ENCODE data around the gene CNKSR2.

Gene CNKSR2

DNA sequence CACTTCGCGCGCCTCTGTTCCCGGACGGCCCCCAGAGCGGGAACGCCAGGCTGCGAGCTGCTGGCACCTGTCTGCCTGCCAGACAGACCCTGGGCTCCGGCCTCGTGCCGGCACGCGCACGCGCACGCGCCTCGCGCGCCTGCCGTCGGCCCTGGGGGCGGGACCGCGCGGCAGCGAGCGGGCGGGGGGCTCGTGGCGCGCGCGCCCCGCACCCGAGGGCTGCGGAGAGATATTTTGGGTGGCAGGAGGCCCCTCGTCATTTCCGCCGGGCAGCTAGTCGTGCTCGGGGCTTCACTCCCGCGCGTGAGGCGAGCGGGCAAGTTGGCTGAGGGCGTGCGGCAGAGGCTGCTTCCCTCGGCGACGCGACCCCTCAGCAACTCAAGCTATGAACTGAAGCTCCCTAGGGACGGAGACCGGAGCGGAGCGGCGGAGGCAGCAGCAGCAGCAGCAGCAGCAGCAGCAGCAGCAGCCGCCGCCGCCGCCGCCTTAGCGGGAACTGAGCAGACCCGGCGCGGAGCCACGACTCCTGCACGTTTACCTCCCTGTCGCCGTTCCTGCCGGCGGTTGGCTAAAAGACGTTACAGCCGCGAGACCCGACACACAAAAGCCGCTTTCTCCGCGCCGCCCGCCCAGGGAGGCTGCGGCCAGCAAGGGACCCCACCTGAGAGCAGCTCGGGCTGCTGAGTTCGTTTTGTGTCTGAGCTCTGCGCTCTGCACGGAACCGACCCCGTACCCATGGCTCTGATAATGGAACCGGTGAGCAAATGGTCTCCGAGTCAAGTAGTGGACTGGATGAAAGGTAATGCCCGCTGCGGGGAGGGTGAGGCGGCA is at the start of gene CNKSR2:
CNKSR2 (plus strand) TSS at position 256 of the 831 bp plus-strand sequence; CDS start at position 736, 480 bp downstream.
- H3K27ac ChIP-seq (ENCODE audit: low read length) = no peak within 1 kb of the TSS

DNA sequence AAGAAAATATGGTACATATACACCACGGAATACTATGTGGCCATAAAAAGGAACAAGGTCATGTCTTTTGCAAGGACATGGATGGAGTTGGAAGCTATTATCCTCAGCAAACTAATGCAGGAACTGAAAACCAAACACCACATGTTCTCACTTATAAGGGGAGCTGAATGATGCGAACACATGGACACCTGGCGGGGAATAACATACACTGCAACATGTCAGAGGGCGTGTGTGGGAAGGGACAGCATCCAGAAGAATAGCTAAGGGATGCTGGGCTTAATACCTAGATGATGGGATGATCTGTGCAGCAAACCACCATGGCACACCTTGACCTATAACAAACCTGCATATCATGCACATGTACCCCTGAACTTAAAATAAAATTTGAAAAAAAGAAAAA is 19.5 kb upstream of the CNKSR2 start:
- Histone ChIP-seq H3K27ac (ENCODE audit: low read length) (no peak overlapping the region), H3K4me3 (ENCODE audit: low read depth in 1 of 2, low read length in 2 of 2) (no peak overlapping the region), H3K27me3 (ENCODE audit: low read depth, low read length) (no peaks in the 10 kb centered on the region)

More for the DNA sequence above, at the start of gene CNKSR2:
- no peaks in the 10 kb centered on the region for H3K9me3 ChIP-seq (ENCODE audit: control insufficient read depth in 1 of 2, low read length in 2 of 2)
- no peaks in the 10 kb centered on the region for H3K36me3 ChIP-seq (ENCODE audit: control insufficient read depth in 1 of 2, insufficient read depth in 2 of 2, low read length in 2 of 2)
- peaks cover 0 to 9% of the 10 kb centered on the region in 2 donors for H3K4me1 ChIP-seq (ENCODE audit: control insufficient read depth in 1 of 2, insufficient read depth in 2 of 2, low read length in 2 of 2)
- peak within 1 kb of the TSS; percentile 16 to 77 for H3K4me3 ChIP-seq (ENCODE audit: low read depth in 1 of 2, low read length in 2 of 2)
- no peaks in the 10 kb centered on the region for H3K27me3 ChIP-seq (ENCODE audit: low read depth, low read length)

DNA sequence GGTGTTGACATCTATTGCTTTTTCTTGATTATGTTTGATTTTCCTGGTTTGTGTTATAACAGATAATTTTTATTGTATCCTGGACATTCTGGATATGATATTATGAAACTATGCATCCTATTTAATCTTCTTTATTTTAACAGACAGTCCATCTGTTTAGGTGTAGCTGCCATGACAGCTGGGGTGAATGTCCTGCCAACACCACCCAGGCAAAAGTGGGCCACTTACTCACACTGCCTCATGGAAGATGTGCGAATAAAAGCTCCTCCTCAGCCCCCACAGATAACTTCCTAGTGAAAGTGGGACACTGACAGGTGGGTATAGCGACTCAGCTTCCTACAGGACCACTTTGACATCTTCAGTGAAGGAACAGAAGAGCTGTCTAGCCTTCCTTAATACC is 18.4 kb upstream of the CNKSR2 start:
- Histone ChIP-seq H3K4me3 (ENCODE audit: low read depth in 1 of 2, low read length in 2 of 2) (no peak overlapping the region), H3K36me3 (ENCODE audit: control insufficient read depth in 1 of 2, insufficient read depth in 2 of 2, low read length in 2 of 2) (no peaks in the 10 kb centered on the region), H3K27me3 (ENCODE audit: low read depth, low read length) (no peaks in the 10 kb centered on the region), H3K4me1 (ENCODE audit: control insufficient read depth in 1 of 2, insufficient read depth in 2 of 2, low read length in 2 of 2) (no peaks in the 10 kb centered on the region), H3K9me3 (ENCODE audit: control insufficient read depth in 1 of 2, low read length in 2 of 2) (no peaks in the 10 kb centered on the region), H3K27ac (ENCODE audit: low read length) (no peak overlapping the region)

More for the DNA sequence above, 19.5 kb upstream of the CNKSR2 start:
- Histone ChIP-seq H3K4me1 (ENCODE audit: control insufficient read depth in 1 of 2, insufficient read depth in 2 of 2, low read length in 2 of 2) (no peaks in the 10 kb centered on the region), H3K36me3 (ENCODE audit: control insufficient read depth in 1 of 2, insufficient read depth in 2 of 2, low read length in 2 of 2) (no peaks in the 10 kb centered on the region), H3K9me3 (ENCODE audit: control insufficient read depth in 1 of 2, low read length in 2 of 2) (no peaks in the 10 kb centered on the region)

DNA sequence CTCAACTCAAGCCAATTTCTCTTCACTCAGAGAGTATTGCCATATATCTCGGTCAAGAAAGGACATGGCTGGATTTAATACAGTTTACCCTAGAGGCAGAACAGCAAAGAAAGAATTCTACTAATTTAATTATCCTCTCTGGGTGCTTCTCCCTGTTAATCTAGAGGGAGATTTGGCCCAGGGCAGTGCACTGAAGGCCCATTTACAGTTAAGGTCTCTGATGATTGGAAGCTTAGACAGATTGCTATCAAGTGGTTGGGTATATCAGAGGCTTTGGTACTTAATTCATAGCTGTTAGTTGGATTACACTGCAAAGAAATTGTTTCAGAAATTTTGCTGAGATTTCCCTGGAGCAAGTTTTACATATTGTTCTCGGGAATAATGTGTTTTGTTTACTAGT is 4.6 kb upstream of the CNKSR2 start:
- no peaks in the 10 kb centered on the region for H3K4me1 ChIP-seq (ENCODE audit: control insufficient read depth in 1 of 2, insufficient read depth in 2 of 2, low read length in 2 of 2)
- H3K36me3 ChIP-seq (ENCODE audit: control insufficient read depth in 1 of 2, insufficient read depth in 2 of 2, low read length in 2 of 2) = no peaks in the 10 kb centered on the region
- H3K27ac ChIP-seq (ENCODE audit: low read length) = no peak overlapping the region
- no peak overlapping the region for H3K4me3 ChIP-seq (ENCODE audit: low read depth in 1 of 2, low read length in 2 of 2)
- H3K27me3 ChIP-seq (ENCODE audit: low read depth, low read length) = no peaks in the 10 kb centered on the region
- H3K9me3 ChIP-seq (ENCODE audit: control insufficient read depth in 1 of 2, low read length in 2 of 2) = no peaks in the 10 kb centered on the region

DNA sequence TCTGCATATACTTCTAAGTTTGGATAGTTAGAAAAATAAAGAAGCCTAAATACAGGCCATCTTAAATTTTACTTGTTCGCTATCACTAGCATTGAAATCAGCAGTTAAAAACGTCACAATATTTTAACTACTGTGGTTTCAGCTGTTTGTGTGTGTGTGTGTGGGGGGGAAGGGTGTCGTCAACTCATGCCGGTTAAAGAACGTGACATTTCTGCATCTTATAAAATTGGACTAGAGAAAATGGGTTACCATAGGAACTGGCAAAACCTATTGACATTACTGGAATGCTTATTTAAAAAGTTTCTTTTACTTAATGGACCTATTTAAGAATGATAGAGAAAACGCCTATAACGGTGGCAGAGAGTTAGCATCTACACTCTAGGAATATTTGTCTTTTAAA is 1.2 kb upstream of the CNKSR2 start:
- H3K4me1 ChIP-seq (ENCODE audit: control insufficient read depth in 1 of 2, insufficient read depth in 2 of 2, low read length in 2 of 2) = peaks cover 0 to 9% of the 10 kb centered on the region in 2 donors
- no peaks in the 10 kb centered on the region for H3K27me3 ChIP-seq (ENCODE audit: low read depth, low read length)
- H3K9me3 ChIP-seq (ENCODE audit: control insufficient read depth in 1 of 2, low read length in 2 of 2) = no peaks in the 10 kb centered on the region
- no peak overlapping the region for H3K4me3 ChIP-seq (ENCODE audit: low read depth in 1 of 2, low read length in 2 of 2)
- H3K27ac ChIP-seq (ENCODE audit: low read length) = no peak overlapping the region
- H3K36me3 ChIP-seq (ENCODE audit: control insufficient read depth in 1 of 2, insufficient read depth in 2 of 2, low read length in 2 of 2) = no peaks in the 10 kb centered on the region

DNA sequence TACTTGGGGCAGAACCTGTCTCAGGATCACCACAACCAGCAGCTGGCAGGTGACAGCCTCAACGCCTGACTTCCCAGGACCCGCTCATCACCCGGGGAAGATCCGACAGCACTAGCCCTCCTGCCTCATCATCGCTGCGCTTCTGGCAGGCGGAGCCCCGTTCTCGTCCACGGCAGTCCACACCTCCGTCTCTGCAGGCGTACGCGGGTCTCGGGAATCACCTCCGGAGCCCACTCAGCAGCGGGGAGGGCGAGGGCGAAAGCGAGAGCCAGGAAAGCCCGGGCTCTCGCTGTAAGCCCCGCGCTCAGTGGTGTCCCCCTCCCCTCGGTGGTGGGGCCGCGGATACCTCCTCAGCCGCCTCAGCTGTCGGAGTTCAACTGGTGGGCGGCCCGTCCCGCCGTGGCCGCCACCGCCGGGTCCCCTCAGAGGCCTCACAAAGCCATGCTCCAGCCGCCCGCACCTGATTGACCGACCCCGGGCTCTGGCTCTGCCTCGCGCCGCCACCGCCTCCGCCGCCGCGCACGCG is 518 bp upstream of the CNKSR2 start:
- H3K9me3 ChIP-seq (ENCODE audit: control insufficient read depth in 1 of 2, low read length in 2 of 2) = no peaks in the 10 kb centered on the region
- H3K36me3 ChIP-seq (ENCODE audit: control insufficient read depth in 1 of 2, insufficient read depth in 2 of 2, low read length in 2 of 2) = no peaks in the 10 kb centered on the region
- no peak overlapping the region for H3K27ac ChIP-seq (ENCODE audit: low read length)
- H3K4me1 ChIP-seq (ENCODE audit: control insufficient read depth in 1 of 2, insufficient read depth in 2 of 2, low read length in 2 of 2) = peaks cover 0 to 9% of the 10 kb centered on the region in 2 donors
- peak overlapping the region; percentile 16 to 77 for H3K4me3 ChIP-seq (ENCODE audit: low read depth in 1 of 2, low read length in 2 of 2)
- no peaks in the 10 kb centered on the region for H3K27me3 ChIP-seq (ENCODE audit: low read depth, low read length)

DNA sequence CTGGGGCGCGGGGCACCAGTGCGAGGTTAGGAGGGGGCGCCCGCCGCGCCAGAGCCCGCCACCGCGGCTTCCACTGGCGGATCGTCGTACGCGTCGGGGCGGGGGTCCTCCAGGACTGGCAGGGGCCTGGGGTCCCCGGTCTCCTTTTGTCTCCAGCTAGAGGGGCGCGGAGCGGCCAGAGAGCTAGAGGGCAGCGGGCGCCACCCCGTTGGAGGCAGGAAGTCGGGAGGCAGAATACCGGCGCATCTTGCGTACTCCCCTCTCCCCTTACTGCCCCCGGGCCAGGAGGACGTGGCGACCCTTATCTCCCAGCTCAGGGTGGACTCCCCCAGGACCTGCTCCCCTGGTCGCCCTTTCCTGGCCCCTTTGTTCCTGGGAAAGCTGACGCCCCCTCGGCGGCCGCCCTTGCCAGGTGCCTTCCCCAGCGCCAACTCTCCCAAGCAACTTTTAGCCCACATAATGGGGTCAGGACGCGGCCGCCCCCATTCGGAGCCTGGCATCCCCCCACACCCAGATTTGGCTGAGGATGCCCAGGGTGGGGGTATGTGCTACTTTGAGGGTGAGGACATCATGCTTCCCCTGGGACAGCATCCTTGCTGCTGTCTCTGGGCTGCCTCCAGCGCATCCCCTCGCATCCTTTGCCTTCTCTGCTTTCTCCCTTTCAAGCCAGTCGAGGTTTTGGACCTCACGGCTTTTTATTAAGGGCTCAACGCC is 933 bp downstream of the CNKSR2 start:
- no peak overlapping the region for H3K27ac ChIP-seq (ENCODE audit: low read length)
- H3K4me3 ChIP-seq (ENCODE audit: low read depth in 1 of 2, low read length in 2 of 2) = peak overlapping the region in 1 of 2 donors; percentile 77
- no peaks in the 10 kb centered on the region for H3K36me3 ChIP-seq (ENCODE audit: control insufficient read depth in 1 of 2, insufficient read depth in 2 of 2, low read length in 2 of 2)
- H3K27me3 ChIP-seq (ENCODE audit: low read depth, low read length) = no peaks in the 10 kb centered on the region
- H3K9me3 ChIP-seq (ENCODE audit: control insufficient read depth in 1 of 2, low read length in 2 of 2) = no peaks in the 10 kb centered on the region
- H3K4me1 ChIP-seq (ENCODE audit: control insufficient read depth in 1 of 2, insufficient read depth in 2 of 2, low read length in 2 of 2) = peaks cover 0 to 9% of the 10 kb centered on the region in 2 donors

DNA sequence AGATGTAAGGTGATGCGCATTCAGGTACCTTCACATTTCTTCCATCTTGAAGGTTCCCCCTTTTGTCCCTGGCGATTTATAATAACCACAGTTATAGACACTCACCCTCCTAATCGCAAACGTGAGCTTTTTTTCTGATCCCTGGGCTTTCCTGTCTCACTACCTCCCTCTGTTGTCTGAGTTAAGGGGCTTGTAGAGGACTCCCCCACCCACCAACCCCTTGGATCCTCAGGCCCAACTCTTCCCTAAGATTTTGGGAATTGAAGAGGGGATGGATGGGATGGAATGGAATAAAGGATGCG is 1.4 kb downstream of the CNKSR2 start:
- H3K27ac ChIP-seq (ENCODE audit: low read length) = no peak overlapping the region
- no peaks in the 10 kb centered on the region for H3K27me3 ChIP-seq (ENCODE audit: low read depth, low read length)
- peaks cover 0 to 9% of the 10 kb centered on the region in 2 donors for H3K4me1 ChIP-seq (ENCODE audit: control insufficient read depth in 1 of 2, insufficient read depth in 2 of 2, low read length in 2 of 2)
- H3K36me3 ChIP-seq (ENCODE audit: control insufficient read depth in 1 of 2, insufficient read depth in 2 of 2, low read length in 2 of 2) = no peaks in the 10 kb centered on the region
- H3K9me3 ChIP-seq (ENCODE audit: control insufficient read depth in 1 of 2, low read length in 2 of 2) = no peaks in the 10 kb centered on the region
- peak overlapping the region in 1 of 2 donors; percentile 77 for H3K4me3 ChIP-seq (ENCODE audit: low read depth in 1 of 2, low read length in 2 of 2)

DNA sequence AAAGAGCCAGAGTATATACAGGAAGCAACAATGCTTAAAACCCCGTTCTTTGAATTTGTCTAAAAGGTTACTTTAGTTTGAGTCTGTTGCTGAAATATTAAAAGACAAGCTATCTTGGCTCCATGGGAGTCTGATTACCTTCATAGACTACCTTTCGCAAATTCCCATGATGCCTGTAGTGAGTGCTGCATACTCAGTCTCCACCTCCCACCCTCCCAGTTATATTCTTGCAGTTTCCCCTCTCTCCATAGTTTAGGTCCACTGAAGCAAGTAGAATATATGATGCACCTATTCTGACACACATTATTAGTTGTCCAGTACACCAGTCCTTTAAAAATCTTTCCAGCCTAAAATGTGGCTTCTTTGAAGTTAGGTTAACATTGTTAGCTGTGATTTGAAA is 2.4 kb downstream of the CNKSR2 start:
- H3K27ac ChIP-seq (ENCODE audit: low read length) = no peak overlapping the region
- peaks cover 0 to 9% of the 10 kb centered on the region in 2 donors for H3K4me1 ChIP-seq (ENCODE audit: control insufficient read depth in 1 of 2, insufficient read depth in 2 of 2, low read length in 2 of 2)
- no peaks in the 10 kb centered on the region for H3K27me3 ChIP-seq (ENCODE audit: low read depth, low read length)
- H3K4me3 ChIP-seq (ENCODE audit: low read depth in 1 of 2, low read length in 2 of 2) = no peak overlapping the region
- H3K36me3 ChIP-seq (ENCODE audit: control insufficient read depth in 1 of 2, insufficient read depth in 2 of 2, low read length in 2 of 2) = no peaks in the 10 kb centered on the region
- no peaks in the 10 kb centered on the region for H3K9me3 ChIP-seq (ENCODE audit: control insufficient read depth in 1 of 2, low read length in 2 of 2)

DNA sequence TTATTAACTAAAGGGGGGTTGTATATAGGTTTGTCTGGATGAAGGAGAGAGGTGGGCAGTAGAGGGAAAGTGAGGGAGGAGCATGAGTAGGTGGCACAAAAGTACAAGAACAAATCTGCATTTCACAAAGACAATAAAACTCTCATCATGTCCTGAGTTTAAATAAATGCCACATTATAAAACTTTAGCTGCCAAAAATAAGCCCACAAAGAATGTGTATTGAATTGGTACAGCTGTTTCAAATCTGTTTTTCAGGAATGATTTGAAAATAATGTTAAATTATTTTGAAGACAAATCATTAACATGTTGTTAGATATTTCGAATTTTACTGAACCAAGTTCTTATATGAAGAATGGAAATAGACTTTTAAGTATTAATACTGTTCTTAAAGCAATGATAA is 5.8 kb downstream of the CNKSR2 start:
- Histone ChIP-seq H3K36me3 (ENCODE audit: control insufficient read depth in 1 of 2, insufficient read depth in 2 of 2, low read length in 2 of 2) (no peaks in the 10 kb centered on the region), H3K9me3 (ENCODE audit: control insufficient read depth in 1 of 2, low read length in 2 of 2) (no peaks in the 10 kb centered on the region), H3K4me1 (ENCODE audit: control insufficient read depth in 1 of 2, insufficient read depth in 2 of 2, low read length in 2 of 2) (peaks cover 0 to 9% of the 10 kb centered on the region in 2 donors), H3K27ac (ENCODE audit: low read length) (no peak overlapping the region), H3K27me3 (ENCODE audit: low read depth, low read length) (no peaks in the 10 kb centered on the region), H3K4me3 (ENCODE audit: low read depth in 1 of 2, low read length in 2 of 2) (no peak overlapping the region)

DNA sequence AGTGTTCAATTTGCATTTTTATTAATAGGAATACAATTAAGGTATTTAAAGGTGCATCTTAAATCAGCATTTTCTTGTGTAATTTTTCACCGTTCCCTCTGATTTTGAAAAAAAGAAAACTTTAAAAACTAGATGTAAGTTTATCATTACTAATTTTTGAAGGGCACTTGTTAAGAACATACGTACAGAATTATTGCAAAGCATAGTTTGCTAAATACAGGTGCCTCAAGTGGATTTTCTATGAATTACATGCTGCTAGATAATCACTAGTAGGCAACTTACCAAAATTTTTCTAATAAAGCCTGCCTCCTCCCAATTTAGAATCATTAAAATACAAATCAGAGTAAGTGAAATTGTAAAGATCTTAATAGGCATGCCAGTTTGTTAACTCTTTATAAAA is 8.5 kb downstream of the CNKSR2 start:
- no peak overlapping the region for H3K4me3 ChIP-seq (ENCODE audit: low read depth in 1 of 2, low read length in 2 of 2)
- H3K9me3 ChIP-seq (ENCODE audit: control insufficient read depth in 1 of 2, low read length in 2 of 2) = no peaks in the 10 kb centered on the region
- H3K36me3 ChIP-seq (ENCODE audit: control insufficient read depth in 1 of 2, insufficient read depth in 2 of 2, low read length in 2 of 2) = no peaks in the 10 kb centered on the region
- H3K4me1 ChIP-seq (ENCODE audit: control insufficient read depth in 1 of 2, insufficient read depth in 2 of 2, low read length in 2 of 2) = no peaks in the 10 kb centered on the region
- H3K27ac ChIP-seq (ENCODE audit: low read length) = no peak overlapping the region
- H3K27me3 ChIP-seq (ENCODE audit: low read depth, low read length) = no peaks in the 10 kb centered on the region
